ENCODE results near the gene TMEM179.

GRCh38 chr14:104569435-104569834, 35.1 kb downstream of the TMEM179 start:
- TF ChIP-seq, protein P1, sequence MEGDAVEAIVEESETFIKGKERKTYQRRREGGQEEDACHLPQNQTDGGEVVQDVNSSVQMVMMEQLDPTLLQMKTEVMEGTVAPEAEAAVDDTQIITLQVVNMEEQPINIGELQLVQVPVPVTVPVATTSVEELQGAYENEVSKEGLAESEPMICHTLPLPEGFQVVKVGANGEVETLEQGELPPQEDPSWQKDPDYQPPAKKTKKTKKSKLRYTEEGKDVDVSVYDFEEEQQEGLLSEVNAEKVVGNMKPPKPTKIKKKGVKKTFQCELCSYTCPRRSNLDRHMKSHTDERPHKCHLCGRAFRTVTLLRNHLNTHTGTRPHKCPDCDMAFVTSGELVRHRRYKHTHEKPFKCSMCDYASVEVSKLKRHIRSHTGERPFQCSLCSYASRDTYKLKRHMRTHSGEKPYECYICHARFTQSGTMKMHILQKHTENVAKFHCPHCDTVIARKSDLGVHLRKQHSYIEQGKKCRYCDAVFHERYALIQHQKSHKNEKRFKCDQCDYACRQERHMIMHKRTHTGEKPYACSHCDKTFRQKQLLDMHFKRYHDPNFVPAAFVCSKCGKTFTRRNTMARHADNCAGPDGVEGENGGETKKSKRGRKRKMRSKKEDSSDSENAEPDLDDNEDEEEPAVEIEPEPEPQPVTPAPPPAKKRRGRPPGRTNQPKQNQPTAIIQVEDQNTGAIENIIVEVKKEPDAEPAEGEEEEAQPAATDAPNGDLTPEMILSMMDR (IDR thresholded peaks at IDR 0.05; ENCODE audit: low read depth, low read length, poor library complexity, severe bottlenecking): no peak
- no peak for TF ChIP-seq EZH2phosphoT487 (IDR thresholded peaks at IDR 0.05; ENCODE audit: borderline replicate concordance, low read length)

All from DOHH2 (cell line).